Hematopoietic multipotent progenitor cell treated with erythropoietin and hydrocortisone succinate and interleukin-3 and kit ligand, for 15 days (in vitro differentiated cells): ENCODE measurements around the gene CYP2D6.
"Not testable (repeated sequence)": the region's sequence is repeated elsewhere in the genome, so short reads cannot be mapped to it uniquely, and the experiment has no call there.

Experiments used
- DNase-seq: peaks from one replicate; pipeline ENCODE4 v3.0.0-alpha.2; 2015; ENCODE audit warnings: low spot score

CYP2D6 gene

GRCh38 chr22:42158456-42159132, 28.0 kb upstream of the CYP2D6 start:
- no peak for DNase-seq

GRCh38 chr22:42156598-42156997, 26.0 kb upstream of the CYP2D6 start:
- DNase-seq, result no peak

GRCh38 chr22:42156121-42156520, 25.5 kb upstream of the CYP2D6 start:
- DNase-seq, result no peak

- DNase-seq, result no peak
Observed at GRCh38 chr22:42155053-42155543, 24.5 kb upstream of the CYP2D6 start.

- no peak for DNase-seq
Observed at GRCh38 chr22:42154293-42155052, 23.9 kb upstream of the CYP2D6 start.

GRCh38 chr22:42152661-42153270, 22.2 kb upstream of the CYP2D6 start:
- no peak for DNase-seq

GRCh38 chr22:42151924-42152635, 21.5 kb upstream of the CYP2D6 start:
- DNase-seq, result no peak

GRCh38 chr22:42150727-42151590, 20.3 kb upstream of the CYP2D6 start:
- no peak for DNase-seq

GRCh38 chr22:42149798-42150197, 19.2 kb upstream of the CYP2D6 start:
- not testable (repeated sequence) for DNase-seq

GRCh38 chr22:42145175-42145574, 14.6 kb upstream of the CYP2D6 start:
- no peak for DNase-seq

- not testable (repeated sequence) for DNase-seq
Observed at GRCh38 chr22:42143859-42144822, 13.5 kb upstream of the CYP2D6 start.

GRCh38 chr22:42142771-42143461, 12.3 kb upstream of the CYP2D6 start:
- DNase-seq, result no peak

GRCh38 chr22:42141307-42142057, 10.9 kb upstream of the CYP2D6 start:
- not testable (repeated sequence) for DNase-seq

- not testable (repeated sequence) for DNase-seq
Observed at GRCh38 chr22:42140153-42140552, 9.5 kb upstream of the CYP2D6 start.

GRCh38 chr22:42139508-42139907, 8.9 kb upstream of the CYP2D6 start:
- DNase-seq, result not testable (repeated sequence)

- DNase-seq, result no peak
Observed at GRCh38 chr22:42138972-42139371, 8.4 kb upstream of the CYP2D6 start.

GRCh38 chr22:42138122-42138770, 7.6 kb upstream of the CYP2D6 start:
- no peak for DNase-seq

GRCh38 chr22:42135688-42136087, 5.1 kb upstream of the CYP2D6 start:
- not testable (repeated sequence) for DNase-seq
